ENCODE data around the gene TBKBP1. TPM values are rescaled to one million over a fixed set of nuclear protein-coding genes. Genes with fewer than 3 reads are reported as not detected.

Gene TBKBP1
- total RNA-seq, 2 donors from 2014 or later: 13.1 to 22.6 TPM

DNA sequence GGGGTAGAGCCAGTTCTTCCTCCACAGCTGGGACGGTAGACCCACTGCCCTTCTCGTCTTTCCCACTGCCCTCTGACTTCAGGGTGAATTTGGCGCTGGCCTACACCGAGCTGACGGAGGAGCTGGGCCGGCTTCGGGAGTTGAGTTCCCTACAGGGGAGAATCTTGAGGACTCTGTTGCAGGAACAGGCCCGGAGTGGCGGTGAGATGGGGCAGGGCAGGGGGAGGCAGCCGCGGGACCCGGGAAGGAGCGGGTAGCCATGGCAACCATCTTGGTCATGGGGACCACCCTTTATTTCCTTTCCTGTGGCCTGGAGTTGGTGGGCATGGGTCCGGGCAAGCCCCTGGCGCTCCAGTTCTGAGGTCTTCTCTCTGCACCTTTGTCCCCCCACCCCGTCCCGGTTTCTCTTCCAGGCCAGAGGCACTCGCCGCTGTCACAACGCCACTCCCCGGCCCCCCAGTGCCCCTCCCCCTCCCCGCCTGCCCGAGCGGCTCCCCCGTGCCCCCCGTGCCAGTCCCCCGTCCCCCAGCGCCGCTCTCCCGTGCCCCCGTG is 14.4 kb downstream of the TBKBP1 start:
- H3K27me3 Mint-ChIP-seq: no peaks in the 10 kb centered on the region
- H3K36me3 Mint-ChIP-seq: no peaks in the 10 kb centered on the region
- H3K4me3 Mint-ChIP-seq: no peak overlapping the region
- H3K4me1 Mint-ChIP-seq (ENCODE audit: low read depth in 2 of 2): peaks cover 70 to 78% of the 10 kb centered on the region in 2 donors
- ATAC-seq (no peak), DNase-seq (ENCODE audit: low spot score) (no peak)
- peak overlapping the region in 1 of 2 donors; percentile 96 for H3K27ac Mint-ChIP-seq
- no peaks in the 10 kb centered on the region for H3K9me3 Mint-ChIP-seq

DNA sequence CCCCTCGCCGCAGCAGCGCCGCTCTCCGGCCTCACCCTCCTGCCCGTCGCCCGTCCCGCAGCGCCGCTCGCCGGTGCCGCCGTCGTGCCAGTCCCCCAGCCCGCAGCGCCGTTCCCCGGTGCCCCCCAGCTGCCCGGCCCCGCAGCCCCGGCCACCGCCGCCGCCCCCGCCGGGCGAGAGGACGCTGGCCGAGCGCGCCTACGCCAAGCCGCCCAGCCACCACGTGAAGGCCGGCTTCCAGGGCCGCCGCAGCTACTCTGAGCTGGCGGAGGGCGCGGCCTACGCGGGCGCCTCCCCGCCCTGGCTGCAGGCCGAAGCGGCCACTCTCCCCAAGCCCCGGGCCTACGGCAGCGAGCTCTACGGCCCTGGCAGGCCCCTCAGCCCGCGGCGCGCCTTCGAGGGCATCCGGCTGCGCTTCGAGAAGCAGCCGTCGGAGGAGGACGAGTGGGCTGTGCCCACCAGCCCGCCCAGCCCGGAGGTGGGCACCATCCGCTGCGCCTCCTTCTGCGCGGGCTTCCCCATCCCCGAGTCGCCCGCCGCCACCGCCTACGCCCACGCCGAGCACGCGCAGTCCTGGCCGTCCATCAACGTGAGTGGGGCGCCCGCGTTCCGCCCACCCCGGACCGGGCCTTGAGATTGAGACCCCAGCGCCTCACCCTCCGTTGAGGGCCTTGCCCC is 15.0 kb downstream of the TBKBP1 start:
- no peak for ATAC-seq
- Mint-ChIP-seq H3K36me3 (no peaks in the 10 kb centered on the region), H3K27me3 (no peaks in the 10 kb centered on the region), H3K9me3 (no peaks in the 10 kb centered on the region), H3K4me3 (no peak overlapping the region), H3K27ac (peak overlapping the region in 1 of 2 donors; percentile 92), H3K4me1 (ENCODE audit: low read depth in 2 of 2) (peaks cover 70 to 78% of the 10 kb centered on the region in 2 donors)
- DNase-seq (ENCODE audit: low spot score): no peak

- H3K27me3 Mint-ChIP-seq: no peaks in the 10 kb centered on the region
- ATAC-seq (no peak), DNase-seq (ENCODE audit: low spot score) (no peak)
- no peaks in the 10 kb centered on the region for H3K36me3 Mint-ChIP-seq
- H3K4me1 Mint-ChIP-seq (ENCODE audit: low read depth in 2 of 2): peaks cover 70 to 78% of the 10 kb centered on the region in 2 donors
- peak overlapping the region; percentile 85 to 92 for H3K27ac Mint-ChIP-seq
- no peak overlapping the region for H3K4me3 Mint-ChIP-seq
- H3K9me3 Mint-ChIP-seq: no peaks in the 10 kb centered on the region
Observed at GRCh38 chr17:47709594-47709993, 15.6 kb downstream of the TBKBP1 start.

GRCh38 chr17:47711366-47712099 is 17.6 kb downstream of the TBKBP1 start:
- no peak for ATAC-seq
- Mint-ChIP-seq H3K27me3 (no peaks in the 10 kb centered on the region), H3K4me1 (ENCODE audit: low read depth in 2 of 2) (peaks cover 69 to 74% of the 10 kb centered on the region in 2 donors), H3K36me3 (no peaks in the 10 kb centered on the region), H3K9me3 (no peaks in the 10 kb centered on the region), H3K4me3 (no peak overlapping the region), H3K27ac (peak overlapping the region; percentile 92 to 97)
- DNase-seq (ENCODE audit: low spot score): no peak

- ATAC-seq: no peak
- DNase-seq (ENCODE audit: low spot score): no peak
- Mint-ChIP-seq H3K9me3 (no peaks in the 10 kb centered on the region), H3K36me3 (no peaks in the 10 kb centered on the region), H3K4me3 (peak overlapping the region; percentile 89), H3K4me1 (ENCODE audit: low read depth in 2 of 2) (peaks cover 69 to 74% of the 10 kb centered on the region in 2 donors), H3K27ac (peak overlapping the region; percentile 92 to 97), H3K27me3 (no peaks in the 10 kb centered on the region)
Observed at GRCh38 chr17:47712330-47713023, 18.5 kb downstream of the TBKBP1 start.

DNA sequence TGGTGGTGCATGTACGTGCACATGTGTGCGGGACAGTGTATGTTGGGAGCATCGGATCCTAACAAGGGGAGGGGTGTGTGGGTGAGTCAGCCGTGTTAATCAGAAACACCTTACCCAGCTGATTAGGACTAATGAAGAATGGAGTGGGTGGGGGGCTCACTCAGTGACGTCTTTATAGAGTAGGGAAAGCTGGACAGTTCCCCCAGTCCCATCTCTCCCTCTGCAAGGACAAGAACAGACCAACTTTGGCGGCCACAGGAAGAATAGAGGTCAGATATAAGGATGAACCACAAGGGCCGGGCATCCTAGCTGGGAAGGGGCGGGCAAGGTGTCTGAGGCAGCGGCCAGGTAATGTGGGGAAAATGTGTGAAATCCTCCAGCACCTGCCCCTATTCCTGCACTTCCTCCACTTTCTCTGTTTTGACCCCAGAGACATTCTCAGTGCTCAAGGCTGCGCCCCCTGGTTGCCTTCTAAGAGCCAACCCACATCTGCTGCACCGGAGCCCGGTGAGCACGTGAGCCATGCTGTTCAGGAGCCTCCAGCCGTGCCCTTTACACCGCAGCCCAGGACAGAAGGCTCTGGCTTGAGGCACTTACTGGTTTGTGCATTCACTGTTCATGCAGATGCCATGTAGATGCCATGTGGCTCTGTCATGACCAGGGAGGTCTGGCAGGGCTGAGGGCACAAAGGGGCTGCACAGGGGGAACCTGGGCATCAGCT is 20.2 kb downstream of the TBKBP1 start:
- Mint-ChIP-seq H3K4me3 (peak overlapping the region; percentile 89), H3K4me1 (ENCODE audit: low read depth in 2 of 2) (peaks cover 81 to 86% of the 10 kb centered on the region in 2 donors), H3K36me3 (no peaks in the 10 kb centered on the region), H3K27ac (peak overlapping the region; percentile 92 to 97), H3K9me3 (no peaks in the 10 kb centered on the region), H3K27me3 (no peaks in the 10 kb centered on the region)
- DNase-seq (ENCODE audit: low spot score) (no peak), ATAC-seq (no peak)

DNA sequence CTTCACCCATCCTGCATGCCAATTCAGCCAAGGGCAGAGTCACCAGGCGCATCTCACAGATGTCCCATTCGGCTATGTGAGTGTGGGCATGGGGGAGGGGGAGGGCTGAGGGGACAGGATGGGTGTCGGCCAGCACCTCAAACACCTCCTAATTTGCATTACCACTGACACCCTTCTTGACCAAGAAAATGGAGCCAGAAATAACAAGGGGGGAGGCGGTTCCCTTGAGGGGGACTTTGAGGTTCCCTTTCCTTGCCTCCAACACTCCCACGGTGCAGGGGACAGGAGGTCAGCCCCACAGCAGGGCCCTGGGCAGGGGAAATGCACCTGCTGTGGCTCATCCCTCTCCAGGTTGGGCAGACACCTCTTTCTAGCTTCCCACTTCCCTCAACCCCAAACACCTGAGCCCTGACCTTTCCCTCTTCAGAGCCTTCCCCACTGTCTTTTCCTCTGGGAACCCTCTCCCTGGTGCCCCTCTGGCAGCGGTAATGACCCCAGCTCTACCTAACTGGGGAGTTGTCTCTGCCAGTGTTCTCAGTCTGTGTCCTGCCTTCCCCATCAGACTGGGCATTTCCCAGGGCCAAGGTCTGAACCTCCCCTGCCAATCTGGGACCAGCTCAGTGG is 20.9 kb downstream of the TBKBP1 start:
- Mint-ChIP-seq H3K9me3 (no peaks in the 10 kb centered on the region), H3K4me3 (peak overlapping the region; percentile 89), H3K4me1 (ENCODE audit: low read depth in 2 of 2) (peaks cover 84 to 86% of the 10 kb centered on the region in 2 donors), H3K36me3 (no peaks in the 10 kb centered on the region), H3K27me3 (no peaks in the 10 kb centered on the region), H3K27ac (peak overlapping the region; percentile 92 to 97)
- DNase-seq (ENCODE audit: low spot score) (no peak), ATAC-seq (peak; percentile 46 to 48)

- H3K4me1 Mint-ChIP-seq (ENCODE audit: low read depth in 2 of 2): peaks cover 87 to 88% of the 10 kb centered on the region in 2 donors
- no peaks in the 10 kb centered on the region for H3K9me3 Mint-ChIP-seq
- H3K4me3 Mint-ChIP-seq: peak overlapping the region; percentile 89
- ATAC-seq (no peak), DNase-seq (ENCODE audit: low spot score) (no peak)
- no peaks in the 10 kb centered on the region for H3K27me3 Mint-ChIP-seq
- H3K36me3 Mint-ChIP-seq: no peaks in the 10 kb centered on the region
- H3K27ac Mint-ChIP-seq: peak overlapping the region; percentile 92 to 97
Observed at GRCh38 chr17:47715669-47716325, 21.8 kb downstream of the TBKBP1 start.

- no peak for DNase-seq (ENCODE audit: low spot score)
- H3K36me3 Mint-ChIP-seq: no peaks in the 10 kb centered on the region
- H3K9me3 Mint-ChIP-seq: no peaks in the 10 kb centered on the region
- H3K27ac Mint-ChIP-seq: peak overlapping the region; percentile 92 to 97
- ATAC-seq: no peak
- H3K27me3 Mint-ChIP-seq: no peaks in the 10 kb centered on the region
- peaks cover 88 to 93% of the 10 kb centered on the region in 2 donors for H3K4me1 Mint-ChIP-seq (ENCODE audit: low read depth in 2 of 2)
- peak overlapping the region; percentile 89 for H3K4me3 Mint-ChIP-seq
Observed at GRCh38 chr17:47716375-47716774, 22.4 kb downstream of the TBKBP1 start.

- peak overlapping the region; percentile 89 for H3K4me3 Mint-ChIP-seq
- no peaks in the 10 kb centered on the region for H3K36me3 Mint-ChIP-seq
- H3K4me1 Mint-ChIP-seq (ENCODE audit: low read depth in 2 of 2): peaks cover 90 to 93% of the 10 kb centered on the region in 2 donors
- ATAC-seq (peak in 1 of 2 donors; percentile 0), DNase-seq (ENCODE audit: low spot score) (no peak)
- H3K27ac Mint-ChIP-seq: peak overlapping the region; percentile 92 to 97
- no peaks in the 10 kb centered on the region for H3K9me3 Mint-ChIP-seq
- H3K27me3 Mint-ChIP-seq: no peaks in the 10 kb centered on the region
Observed at GRCh38 chr17:47717261-47717697, 23.3 kb downstream of the TBKBP1 start.

GRCh38 chr17:47717979-47718621 is 24.1 kb downstream of the TBKBP1 start:
- ATAC-seq (no peak), DNase-seq (ENCODE audit: low spot score) (no peak)
- Mint-ChIP-seq H3K36me3 (no peaks in the 10 kb centered on the region), H3K9me3 (no peaks in the 10 kb centered on the region), H3K27ac (peak overlapping the region; percentile 92 to 97), H3K4me1 (ENCODE audit: low read depth in 2 of 2) (peaks cover 92 to 94% of the 10 kb centered on the region in 2 donors), H3K4me3 (peak overlapping the region; percentile 89), H3K27me3 (no peaks in the 10 kb centered on the region)

Data from natural killer cell treated with Interleukin-12 subunit alpha and Interleukin-12 subunit beta and Interleukin-15 and Interleukin-18, amount 100 ng/mL, for 72 hours (primary cell).